ENCODE data around the gene OR2D2.
A peak's percentile ranks its signal among the peaks of the same experiment; 100 is the strongest.

Gene OR2D2

GRCh38 chr11:6926208-6927029 is 34.1 kb upstream of the OR2D2 start, which contains the start of gene ZNF215 (continued):
- TF ChIP-seq ZNF132 (tag by site-specific recombination; IDR thresholded peaks at IDR 0.05; ENCODE audit: borderline replicate concordance): no peak
- no peak for TF ChIP-seq ZNF571 (tag by site-specific recombination; IDR thresholded peaks at IDR 0.05)
- no peak for TF ChIP-seq ZNF214 (tag by site-specific recombination; IDR thresholded peaks at IDR 0.05; ENCODE audit: borderline replicate concordance)
- 0 out of 2 replicates have a peak, but pooled peaks have one; percentile 21 for TF ChIP-seq ZBTB44 (tag by site-specific recombination; IDR thresholded peaks at IDR 0.05)
- TF ChIP-seq RBAK (tag by site-specific recombination; IDR thresholded peaks at IDR 0.05): no peak
- no peak for TF ChIP-seq ZNF280D (tag by site-specific recombination; IDR thresholded peaks at IDR 0.05)
- TF ChIP-seq ZNF211 (tag by site-specific recombination; IDR thresholded peaks at IDR 0.05; ENCODE audit: low read depth): no peak
- TF ChIP-seq ZNF645 (tag by site-specific recombination; IDR thresholded peaks at IDR 0.05): no peak
- no peak for TF ChIP-seq ZNF221 (tag by site-specific recombination; IDR thresholded peaks at IDR 0.05; ENCODE audit: borderline replicate concordance)
- TF ChIP-seq ZNF513 (tag by site-specific recombination; IDR thresholded peaks at IDR 0.05): no peak
- no peak for TF ChIP-seq ZNF747 (tag by site-specific recombination; IDR thresholded peaks at IDR 0.05)
- no peak for TF ChIP-seq GLI2 (tag by site-specific recombination; IDR thresholded peaks at IDR 0.05; ENCODE audit: borderline replicate concordance, low read depth)
- no peak for TF ChIP-seq ZSCAN18 (tag by site-specific recombination; IDR thresholded peaks at IDR 0.05)
- no peak for TF ChIP-seq ZNF843 (tag by site-specific recombination; IDR thresholded peaks at IDR 0.05)
- TF ChIP-seq KLF8 (tag by site-specific recombination; IDR thresholded peaks at IDR 0.05): no peak
- TF ChIP-seq KLF16 (tag by site-specific recombination; IDR thresholded peaks at IDR 0.05): no peak
- no peak for TF ChIP-seq OSR2 (tag by site-specific recombination; IDR thresholded peaks at IDR 0.05)
- TF ChIP-seq ZNF19 (tag by site-specific recombination; IDR thresholded peaks at IDR 0.05; ENCODE audit: low read depth): no peak
- TF ChIP-seq PRDM10 (tag by site-specific recombination; IDR thresholded peaks at IDR 0.05): no peak; the same call in 1 of the 2 replicates
- TF ChIP-seq ZNF776 (tag by site-specific recombination; IDR thresholded peaks at IDR 0.05; ENCODE audit: borderline replicate concordance): no peak
- TF ChIP-seq ZNF341 (tag by site-specific recombination; IDR thresholded peaks at IDR 0.05; ENCODE audit: low read depth): peak; percentile 40; the same call in 1 of the 2 replicates
- peak; percentile 24; the same call in 1 of the 2 replicates for TF ChIP-seq CTCF (tag by site-specific recombination; IDR thresholded peaks at IDR 0.05)
- 0 out of 2 replicates have a peak, but pooled peaks have one; percentile 36 for TF ChIP-seq ZFP69B (tag by site-specific recombination; IDR thresholded peaks at IDR 0.05)
- TF ChIP-seq ZEB2 (tag by site-specific recombination; IDR thresholded peaks at IDR 0.05): peak; percentile 51
